Activated CD8-positive, alpha-beta memory T cell treated with anti-CD3 and anti-CD28 coated beads, Interleukin-2, amount 50 U/mL, for 48 hours (primary cell): ENCODE results near the gene SLC29A2.
"Not testable (repeated sequence)": the region's sequence is repeated elsewhere in the genome, so short reads cannot be mapped to it uniquely, and the experiment has no call there.

Source experiments
- DNase-seq: peaks from one replicate; pipeline ENCODE4 v3.0.0-alpha.2; 2020

The SLC29A2 gene

GRCh38 chr11:66371627-66372415 lies at the start of gene SLC29A2:
SLC29A2 (minus strand) TSS chr11:66371760; CDS start chr11:66371591, 169 bp downstream.
- DNase-seq: peak; percentile 88

GRCh38 chr11:66420671-66421476 lies 49.3 kb upstream of the SLC29A2 start, which contains the start of gene NPAS4:
NPAS4 (plus strand) TSS chr11:66421035; CDS start chr11:66421180, 145 bp downstream.
- DNase-seq: no peak

- DNase-seq: no peak
Measured at GRCh38 chr11:66419825-66420224, 48.3 kb upstream of the SLC29A2 start.

- DNase-seq: no peak
Measured at GRCh38 chr11:66418986-66419308, 47.4 kb upstream of the SLC29A2 start.

- DNase-seq: peak; percentile 86
Measured at GRCh38 chr11:66418168-66418985, 46.8 kb upstream of the SLC29A2 start.

- DNase-seq: no peak
Measured at GRCh38 chr11:66417000-66417399, 45.4 kb upstream of the SLC29A2 start.

GRCh38 chr11:66415423-66415822 lies 43.9 kb upstream of the SLC29A2 start:
- no peak for DNase-seq

GRCh38 chr11:66414120-66414934 lies 42.8 kb upstream of the SLC29A2 start:
- DNase-seq: no peak

- DNase-seq: no peak
Measured at GRCh38 chr11:66413167-66413566, 41.6 kb upstream of the SLC29A2 start.

- no peak for DNase-seq
Measured at GRCh38 chr11:66412110-66412509, 40.5 kb upstream of the SLC29A2 start.

- DNase-seq: no peak
Measured at GRCh38 chr11:66411323-66411722, 39.8 kb upstream of the SLC29A2 start.

- DNase-seq: no peak
Measured at GRCh38 chr11:66410191-66410590, 38.6 kb upstream of the SLC29A2 start.

- no peak for DNase-seq
Measured at GRCh38 chr11:66409226-66409625, 37.7 kb upstream of the SLC29A2 start.

- DNase-seq: peak; percentile 99
Measured at GRCh38 chr11:66408488-66409214, 37.1 kb upstream of the SLC29A2 start.

GRCh38 chr11:66407651-66408050 lies 36.1 kb upstream of the SLC29A2 start:
- DNase-seq: no peak

- no peak for DNase-seq
Measured at GRCh38 chr11:66393954-66394353, 22.4 kb upstream of the SLC29A2 start.

- no peak for DNase-seq
Measured at GRCh38 chr11:66391322-66391721, 19.8 kb upstream of the SLC29A2 start.

GRCh38 chr11:66388780-66389386 lies 17.3 kb upstream of the SLC29A2 start:
- DNase-seq: peak; percentile 79

- peak; percentile 94 for DNase-seq
Measured at GRCh38 chr11:66386171-66387069, 14.9 kb upstream of the SLC29A2 start.

GRCh38 chr11:66384316-66384715 lies 12.8 kb upstream of the SLC29A2 start:
- DNase-seq: not testable (repeated sequence)
